IMR-90 (cell line): ENCODE results near the gene MAZ. TPM values are rescaled to one million over a fixed set of nuclear protein-coding genes. Genes with fewer than 3 reads are reported as not detected.

Experiments used
- ATAC-seq: fragments of 200-7000 bp; cut with Tn5 transposase; 2 replicates; pipeline ENCODE4 v1.9.1; 2020; ENCODE audit warnings: low read depth, mild to moderate bottlenecking, moderate library complexity
- BruUV-seq: library from RNA; stranded (reverse); fragments of 400-500 nt; replicated peaks from 2 replicates; lab custom pipeline; 2021; lab: Mats Ljungman, UMichigan
- CTCF ChIA-PET: fragments of 300-600 bp; formaldehyde crosslinking; extraction: SDS; loops from one replicate; lab custom pipeline; 2021; ENCODE audit warnings: antibody characterized with exemption; lab: Yijun Ruan, JAX
- POLR2A ChIA-PET: fragments of 300-600 bp; sonication (Branson Sonifier 250); formaldehyde crosslinking; loops from one replicate; lab custom pipeline; 2022; ENCODE audit warnings: antibody characterized with exemption; ENCODE audit not compliant: unreplicated experiment; lab: Charles Lee
- DNase-seq: peaks from one replicate; pipeline ENCODE4 v3.0.0; 2013
- H2AFZ ChIP-seq: replicated peaks from 2 replicates; pipeline ENCODE3; 2013; ENCODE audit warnings: low read length, mild to moderate bottlenecking; ENCODE audit not compliant: poor library complexity
- H2AK5ac ChIP-seq: 2 replicates; pipeline ENCODE4 v1.6.1; 2013; ENCODE audit warnings: low read depth, low read length, inconsistent platforms
- H2AK9ac ChIP-seq: replicated peaks from 2 replicates; pipeline ENCODE3; 2013; ENCODE audit warnings: mild to moderate bottlenecking, low read depth, low read length, moderate library complexity; ENCODE audit not compliant: poor library complexity
- H2BK120ac ChIP-seq: 2 replicates; pipeline ENCODE4 v1.6.1; 2013; ENCODE audit warnings: low read depth, low read length, inconsistent platforms
- H2BK15ac ChIP-seq: 3 replicates; pipeline ENCODE4 v1.6.1; 2013; ENCODE audit warnings: low read depth, low read length, inconsistent platforms
- H2BK20ac ChIP-seq: 2 replicates; pipeline ENCODE4 v1.6.1; 2013; ENCODE audit warnings: low read depth, mild to moderate bottlenecking, inconsistent platforms, low read length, moderate library complexity
- H2BK5ac ChIP-seq: 2 replicates; pipeline ENCODE4 v1.6.1; 2013; ENCODE audit warnings: mild to moderate bottlenecking, low read depth, low read length, inconsistent platforms; ENCODE audit not compliant: poor library complexity, severe bottlenecking
- H3K14ac ChIP-seq: replicated peaks from 2 replicates; pipeline ENCODE4 v1.6.1; 2013; ENCODE audit warnings: low read depth, low read length, inconsistent platforms
- H3K18ac ChIP-seq: 2 replicates; pipeline ENCODE4 v1.6.1; 2013; ENCODE audit warnings: low read depth, low read length, control low read depth
- H3K23ac ChIP-seq: 2 replicates; pipeline ENCODE4 v1.6.1; 2013; ENCODE audit warnings: low read depth, low read length, inconsistent platforms
- H3K27ac ChIP-seq: 2 replicates; pipeline ENCODE4 v1.5.1; 2013; ENCODE audit warnings: mild to moderate bottlenecking, control low read depth, low read length; ENCODE audit not compliant: insufficient read depth
- H3K27me3 ChIP-seq: 2 replicates; pipeline ENCODE4 v1.6.1; 2013; ENCODE audit warnings: low read length; ENCODE audit not compliant: control insufficient read depth, insufficient read depth
- H3K36me3 ChIP-seq: 2 replicates; pipeline ENCODE4 v1.6.1; 2013; ENCODE audit warnings: low read length, mixed read lengths; ENCODE audit not compliant: control insufficient read depth, insufficient read depth
- H3K4ac ChIP-seq: 2 replicates; pipeline ENCODE4 v1.6.1; 2013; ENCODE audit warnings: low read depth, low read length, inconsistent platforms
- H3K4me1 ChIP-seq: 2 replicates; pipeline ENCODE4 v1.6.1; 2013; ENCODE audit warnings: low read length, mixed read lengths; ENCODE audit not compliant: control insufficient read depth, insufficient read depth
- H3K4me2 ChIP-seq: 2 replicates; pipeline ENCODE4 v1.6.1; 2013; ENCODE audit warnings: low read depth, mild to moderate bottlenecking, control low read depth, low read length, moderate library complexity
- H3K4me3 ChIP-seq: 2 replicates; pipeline ENCODE4 v1.5.1; 2013; ENCODE audit warnings: low read depth, mild to moderate bottlenecking, control low read depth, low read length, moderate library complexity; ENCODE audit not compliant: insufficient read depth
- H3K56ac ChIP-seq: 2 replicates; pipeline ENCODE4 v1.6.1; 2013; ENCODE audit warnings: low read length, inconsistent platforms; ENCODE audit not compliant: insufficient read depth; ENCODE audit errors: extremely low read depth
- H3K79me1 ChIP-seq, 2 experiments: 2 replicates each; pipeline ENCODE4 v1.6.1; 2013; ENCODE audit warnings: low read length in 2 of 2, inconsistent platforms in 1 of 2, low read depth in 1 of 2
- H3K9ac ChIP-seq: 2 replicates; pipeline ENCODE4 v1.6.1; 2013; ENCODE audit warnings: low read depth, low read length, control low read depth
- H3K9me1 ChIP-seq: 2 replicates; pipeline ENCODE4 v1.6.1; 2013; ENCODE audit warnings: low read length, inconsistent platforms; ENCODE audit not compliant: insufficient read depth
- H3K9me3 ChIP-seq: 2 replicates; pipeline ENCODE4 v1.6.1; 2013; ENCODE audit warnings: low read length; ENCODE audit not compliant: control insufficient read depth, insufficient read depth
- H4K20me1 ChIP-seq: 2 replicates; pipeline ENCODE4 v1.6.1; 2013; ENCODE audit warnings: low read length, inconsistent platforms; ENCODE audit not compliant: insufficient read depth
- H4K5ac ChIP-seq: 2 replicates; pipeline ENCODE4 v1.6.1; 2013; ENCODE audit warnings: mild to moderate bottlenecking, low read depth, low read length, control low read depth
- H4K8ac ChIP-seq, 2 experiments: 2 replicates each; pipeline ENCODE4 v1.6.1; 2013; ENCODE audit warnings: low read depth in 2 of 2, low read length in 2 of 2, control low read depth in 1 of 2, inconsistent platforms in 1 of 2
- H4K91ac ChIP-seq: 2 replicates; pipeline ENCODE4 v1.6.1; 2013; ENCODE audit warnings: low read depth, low read length, inconsistent platforms; ENCODE audit not compliant: insufficient read depth
- BHLHE40 ChIP-seq: fragments of 150-350 bp; IDR thresholded peaks from 2 replicates; pipeline ENCODE4 v1.6.1; 2016; ENCODE audit warnings: mild to moderate bottlenecking, low read depth, low read length
- CEBPB ChIP-seq: IDR thresholded peaks from 2 replicates; pipeline ENCODE4 v1.6.1; 2012; ENCODE audit warnings: low read depth, low read length, improper control_type of control experiment
- CHD1 ChIP-seq: IDR thresholded peaks from 2 replicates; pipeline ENCODE4 v1.6.1; 2012; ENCODE audit warnings: low read depth, low read length, improper control_type of control experiment
- CTCF ChIP-seq: conservative IDR thresholded peaks from 2 replicates; pipeline ENCODE4 v1.5.1; 2012; ENCODE audit warnings: mild to moderate bottlenecking, low read depth, low read length, improper control_type of control experiment
- FOS ChIP-seq: fragments of 150-350 bp; IDR thresholded peaks from 2 replicates; pipeline ENCODE4 v1.6.1; 2016; ENCODE audit warnings: low read depth, low read length
- MAFK ChIP-seq: IDR thresholded peaks from 2 replicates; pipeline ENCODE4 v1.6.1; 2012; ENCODE audit warnings: low read depth, low read length, improper control_type of control experiment
- MAZ ChIP-seq: IDR thresholded peaks from 2 replicates; pipeline ENCODE4 v1.6.1; 2012; ENCODE audit warnings: low read depth, mild to moderate bottlenecking, low read length, improper control_type of control experiment, moderate library complexity, borderline replicate concordance
- MXI1 ChIP-seq: IDR thresholded peaks from 2 replicates; pipeline ENCODE4 v1.6.1; 2012; ENCODE audit warnings: low read depth, mild to moderate bottlenecking, low read length, moderate library complexity, borderline replicate concordance
- NFE2L2 ChIP-seq: fragments of 150-350 bp; IDR thresholded peaks from 2 replicates; pipeline ENCODE4 v1.6.1; 2016; ENCODE audit warnings: low read depth, mild to moderate bottlenecking, low read length
- POLR2A ChIP-seq: IDR thresholded peaks from 2 replicates; pipeline ENCODE4 v1.6.1; 2012; ENCODE audit warnings: mild to moderate bottlenecking, low read depth, low read length
- RAD21 ChIP-seq: IDR thresholded peaks from 2 replicates; pipeline ENCODE4 v1.6.1; 2012; ENCODE audit warnings: low read length, improper control_type of control experiment
- RCOR1 ChIP-seq: IDR thresholded peaks from 2 replicates; pipeline ENCODE4 v1.6.1; 2012; ENCODE audit warnings: mild to moderate bottlenecking, low read length, improper control_type of control experiment; ENCODE audit not compliant: insufficient replicate concordance
- RFX5 ChIP-seq: IDR thresholded peaks from 2 replicates; pipeline ENCODE4 v1.8.0; 2012; ENCODE audit warnings: low read depth, mild to moderate bottlenecking, low read length, moderate library complexity
- SMC3 ChIP-seq: fragments of 150-350 bp; IDR thresholded peaks from 2 replicates; pipeline ENCODE4 v1.6.1; 2016; ENCODE audit warnings: low read depth, mild to moderate bottlenecking, antibody characterized with exemption, low read length, moderate library complexity
- WGBS, 2 experiments: methylation state at CpG; one replicate each; pipeline versions ENCODE4 v1.1.5 to v1.1.7; 2013; ENCODE audit warnings: missing lambda C conversion rate in 2 of 2; ENCODE audit not compliant: insufficient read length in 1 of 2; ENCODE audit errors: extremely low coverage in 2 of 2; 5-methylcytosine and 5-hydroxymethylcytosine counted together
- dilution Hi-C: fragments of 300-500 bp; cut with HindIII; formaldehyde crosslinking; loops from one replicate; pipeline ENCODE4 v1.14.3; 2018; ENCODE audit warnings: low sequenced_read_pairs; ENCODE audit not compliant: unreplicated experiment
- in situ Hi-C: fragments of 300-500 bp; cut with MboI; formaldehyde crosslinking; loops from 3 replicates; pipeline ENCODE4 v1.14.3; 2019; ENCODE audit warnings: low sequenced_read_pairs, inconsistent platforms, mixed read lengths
- intact Hi-C: fragments of 100-400 bp; cut with micrococcal nuclease; formaldehyde crosslinking; loops from 2 replicates; pipeline ENCODE4 v1.10.0; 2022
- polyA plus RNA-seq, 3 experiments: library from polyadenylated mRNA; depleted of rRNA; stranded (reverse); fragments of >200 nt; gene quantifications; 2 replicates each; pipeline ENCODE4 v1.2.3, GENCODE V29; 2012; ENCODE audit warnings: low replicate concordance in 1 of 3
- total RNA-seq: library from RNA; depleted of rRNA; stranded (reverse); fragments of >200 nt; gene quantifications from 2 replicates; pipeline ENCODE4 v1.2.3, GENCODE V29; 2012
- TF ChIP-seq, protein P1 (sequence below): fragments of 150-350 bp; IDR thresholded peaks from 2 replicates; pipeline ENCODE4 v1.6.1; 2017; ENCODE audit warnings: mild to moderate bottlenecking, antibody characterized with exemption, low read length, low read depth
- TF ChIP-seq, protein P2 (sequence below): fragments of 150-350 bp; IDR thresholded peaks from 2 replicates; pipeline ENCODE4 v1.6.1; 2016; ENCODE audit warnings: low read depth, mild to moderate bottlenecking, low read length, moderate library complexity, borderline replicate concordance

MAZ gene
- total and polyA plus RNA-seq, 2 of the 4 experiments (the other 2 are of a cell fraction) = 113 to 138 TPM

GRCh38 chr16:29835926-29836325, 29.6 kb downstream of the MAZ start:
- Histone ChIP-seq H3K79me1 (peaks cover 16 to 60% of the 10 kb centered on the region in 2 experiments; a peak in 3 of 4 replicates), H3K36me3 (peaks cover 73% of the 10 kb centered on the region), H3K56ac (no peak overlapping the region), H3K4me3 (no peak overlapping the region), H3K14ac (no peak overlapping the region), H4K91ac (no peak overlapping the region), H4K5ac (no peak overlapping the region), H3K9me1 (peaks cover 5% of the 10 kb centered on the region; the same call in 1 of the 2 replicates), H3K4me1 (no peaks in the 10 kb centered on the region; the same call in none of the 2 replicates), H3K27me3 (no peaks in the 10 kb centered on the region), H2AK5ac (no peak overlapping the region), H2BK120ac (no peak overlapping the region), H3K23ac (no peak overlapping the region), H3K18ac (no peak overlapping the region), H2AFZ (no peak overlapping the region), H4K8ac (no peak overlapping the region), H3K4ac (no peak overlapping the region), H2BK20ac (no peak overlapping the region), H3K9ac (no peak overlapping the region), H2AK9ac (no peak overlapping the region), H2BK15ac (no peak overlapping the region), H3K27ac (no peak overlapping the region), H4K20me1 (peaks cover 1% of the 10 kb centered on the region; the same call in 1 of the 2 replicates), H3K9me3 (no peaks in the 10 kb centered on the region), H3K4me2 (no peak overlapping the region), H2BK5ac (no peak overlapping the region)
- intact Hi-C loops = no loop called here
- TF ChIP-seq CEBPB = no peak
- no peak for TF ChIP-seq RCOR1
- TF ChIP-seq, protein P1, sequence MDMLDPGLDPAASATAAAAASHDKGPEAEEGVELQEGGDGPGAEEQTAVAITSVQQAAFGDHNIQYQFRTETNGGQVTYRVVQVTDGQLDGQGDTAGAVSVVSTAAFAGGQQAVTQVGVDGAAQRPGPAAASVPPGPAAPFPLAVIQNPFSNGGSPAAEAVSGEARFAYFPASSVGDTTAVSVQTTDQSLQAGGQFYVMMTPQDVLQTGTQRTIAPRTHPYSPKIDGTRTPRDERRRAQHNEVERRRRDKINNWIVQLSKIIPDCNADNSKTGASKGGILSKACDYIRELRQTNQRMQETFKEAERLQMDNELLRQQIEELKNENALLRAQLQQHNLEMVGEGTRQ = no peak
- TF ChIP-seq CTCF = no peak
- no peak for TF ChIP-seq RAD21
- no peak for TF ChIP-seq CHD1
- no peak for TF ChIP-seq FOS
- TF ChIP-seq, protein P2, sequence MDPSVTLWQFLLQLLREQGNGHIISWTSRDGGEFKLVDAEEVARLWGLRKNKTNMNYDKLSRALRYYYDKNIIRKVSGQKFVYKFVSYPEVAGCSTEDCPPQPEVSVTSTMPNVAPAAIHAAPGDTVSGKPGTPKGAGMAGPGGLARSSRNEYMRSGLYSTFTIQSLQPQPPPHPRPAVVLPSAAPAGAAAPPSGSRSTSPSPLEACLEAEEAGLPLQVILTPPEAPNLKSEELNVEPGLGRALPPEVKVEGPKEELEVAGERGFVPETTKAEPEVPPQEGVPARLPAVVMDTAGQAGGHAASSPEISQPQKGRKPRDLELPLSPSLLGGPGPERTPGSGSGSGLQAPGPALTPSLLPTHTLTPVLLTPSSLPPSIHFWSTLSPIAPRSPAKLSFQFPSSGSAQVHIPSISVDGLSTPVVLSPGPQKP = no peak
- TF ChIP-seq POLR2A = no peak
- no peak for TF ChIP-seq NFE2L2
- no peak for TF ChIP-seq SMC3
- no peak for TF ChIP-seq MXI1
- TF ChIP-seq RFX5 = no peak
- no peak for TF ChIP-seq MAFK
- no peak for TF ChIP-seq MAZ
- TF ChIP-seq BHLHE40 = no peak
- WGBS, 2 experiments = 100% methylated on average over 1 of the region's 7 CpGs; no CpG with 5 or more reads in 1 of the 2 experiments
- ChIA-PET CTCF (interaction anchor here (0.6 kb wide), 1 partner anchor 79 kb away, joined by 8 read pairs; no protein-coding TSS in a partner anchor), POLR2A (no interaction called here)
- no TSS peak for BruUV-seq
- DNase-seq (no peak), ATAC-seq (no peak)
- in situ Hi-C loops = no loop called here
- dilution Hi-C loops = no loop called here
